Mammary epithelial cell (primary cell): Measurements from ENCODE around the gene HSPH1.

Experiments used
- EZH2 ChIP-seq: IDR thresholded peaks from 2 replicates; pipeline ENCODE4 v1.6.1; 2012; ENCODE audit warnings: low read length, inconsistent platforms, borderline replicate concordance
- TF ChIP-seq, protein P1 (sequence below), 2 donors: IDR thresholded peaks in 1 of 2; conservative IDR thresholded peaks in 1 of 2; 2 replicates each; pipeline ENCODE4 v1.5.1; 2011 to 2012; ENCODE audit warnings: inconsistent platforms in 2 of 2, low read length in 2 of 2, mild to moderate bottlenecking in 2 of 2, control low read depth in 1 of 2, low read depth in 1 of 2; ENCODE audit not compliant: insufficient read depth in 1 of 2; ENCODE audit errors: extremely low read depth in 1 of 2

DNA sequence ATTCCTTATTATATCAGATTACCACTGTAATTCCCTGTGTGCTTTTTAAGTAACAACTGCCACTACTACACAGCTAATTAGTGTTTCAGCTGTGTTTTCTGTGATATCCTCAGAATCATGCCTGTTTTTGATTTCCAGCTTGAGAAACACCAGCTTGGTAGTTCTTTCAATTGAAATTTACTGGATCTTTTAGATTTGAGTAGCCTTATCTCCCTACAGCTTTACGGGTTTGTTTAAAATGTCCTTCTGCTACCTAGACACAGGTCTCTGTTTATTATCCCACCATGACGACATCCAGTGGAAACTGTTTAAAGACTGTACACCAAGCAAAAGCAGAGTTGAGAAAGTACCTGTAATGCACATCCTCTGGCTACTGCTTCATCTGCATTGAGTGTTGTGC is 12.1 kb downstream of the HSPH1 start:
- TF ChIP-seq, protein P1, sequence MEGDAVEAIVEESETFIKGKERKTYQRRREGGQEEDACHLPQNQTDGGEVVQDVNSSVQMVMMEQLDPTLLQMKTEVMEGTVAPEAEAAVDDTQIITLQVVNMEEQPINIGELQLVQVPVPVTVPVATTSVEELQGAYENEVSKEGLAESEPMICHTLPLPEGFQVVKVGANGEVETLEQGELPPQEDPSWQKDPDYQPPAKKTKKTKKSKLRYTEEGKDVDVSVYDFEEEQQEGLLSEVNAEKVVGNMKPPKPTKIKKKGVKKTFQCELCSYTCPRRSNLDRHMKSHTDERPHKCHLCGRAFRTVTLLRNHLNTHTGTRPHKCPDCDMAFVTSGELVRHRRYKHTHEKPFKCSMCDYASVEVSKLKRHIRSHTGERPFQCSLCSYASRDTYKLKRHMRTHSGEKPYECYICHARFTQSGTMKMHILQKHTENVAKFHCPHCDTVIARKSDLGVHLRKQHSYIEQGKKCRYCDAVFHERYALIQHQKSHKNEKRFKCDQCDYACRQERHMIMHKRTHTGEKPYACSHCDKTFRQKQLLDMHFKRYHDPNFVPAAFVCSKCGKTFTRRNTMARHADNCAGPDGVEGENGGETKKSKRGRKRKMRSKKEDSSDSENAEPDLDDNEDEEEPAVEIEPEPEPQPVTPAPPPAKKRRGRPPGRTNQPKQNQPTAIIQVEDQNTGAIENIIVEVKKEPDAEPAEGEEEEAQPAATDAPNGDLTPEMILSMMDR (conservative IDR thresholded peaks at IDR 0.05 in 1 of 2, IDR thresholded peaks at IDR 0.05 in 1 of 2; ENCODE audit: extremely low read depth in 1 of 2, insufficient read depth in 1 of 2, low read depth in 1 of 2, low read length in 2 of 2) = no peak
- no peak for TF ChIP-seq EZH2
